GM12891 (cell line): ENCODE measurements around the gene TUBA1A. TPM values are rescaled to one million over a fixed set of nuclear protein-coding genes. Genes with fewer than 3 reads are reported as not detected.

Experiments used
- DNase-seq: peaks from one replicate; pipeline ENCODE4 v3.0.0; 2011; ENCODE audit warnings: low spot score; ENCODE audit not compliant: insufficient read length
- FAIRE-seq: peaks from 2 replicates; lab custom pipeline; 2011; peaks lifted over from hg19 to GRCh38; lab: Jason Lieb, UNC
- PAX5 ChIP-seq: IDR thresholded peaks from 2 replicates; pipeline ENCODE4 v1.6.1; 2011; ENCODE audit warnings: low read length, moderate library complexity, mild to moderate bottlenecking; ENCODE audit not compliant: insufficient read depth, severe bottlenecking
- POLR2A ChIP-seq: IDR thresholded peaks from 2 replicates; pipeline ENCODE4 v1.6.1; 2011; ENCODE audit warnings: low read depth, low read length, control low read depth
- POLR2AphosphoS5 ChIP-seq: IDR thresholded peaks from 2 replicates; pipeline ENCODE4 v1.6.1; 2011; ENCODE audit warnings: low read depth, low read length, control low read depth
- POU2F2 ChIP-seq: IDR thresholded peaks from 2 replicates; pipeline ENCODE4 v1.6.1; 2011; ENCODE audit warnings: low read depth, mild to moderate bottlenecking, control low read depth, low read length, moderate library complexity
- SPI1 ChIP-seq: IDR thresholded peaks from 2 replicates; pipeline ENCODE4 v1.6.1; 2011; ENCODE audit warnings: low read depth, low read length, control low read depth
- TAF1 ChIP-seq: IDR thresholded peaks from 2 replicates; pipeline ENCODE4 v1.6.1; 2011; ENCODE audit warnings: low read depth, low read length, control low read depth
- polyA plus RNA-seq: library from polyadenylated mRNA; unstranded; fragments of >200 nt; gene quantifications from one replicate; pipeline ENCODE4 v1.2.1, GENCODE V29; 2012; ENCODE audit warnings: low read depth, missing spikeins, inconsistent platforms; ENCODE audit not compliant: missing spikeins

TUBA1A gene
- polyA plus RNA-seq, result 82.9 TPM

GRCh38 chr12:49188916-49189367 is at the start of gene TUBA1A:
TSS of gene TUBA1A (minus strand) at chr12:49189080. CDS start at chr12:49188979, 101 bp downstream.
- DNase-seq, result peak; percentile 76
- TF ChIP-seq POLR2AphosphoS5 (peak; percentile 98), POU2F2 (no peak), POLR2A (peak; percentile 97), PAX5 (no peak), TAF1 (peak; percentile 69)
- peak; percentile 81 for FAIRE-seq

- TF ChIP-seq SPI1 (no peak), PAX5 (no peak), TAF1 (no peak), POLR2AphosphoS5 (no peak), POLR2A (no peak), POU2F2 (no peak)
- DNase-seq (no peak), FAIRE-seq (no peak)
Measured at GRCh38 chr12:49236423-49236822, 47.5 kb upstream of the TUBA1A start.

- peak; percentile 54 for FAIRE-seq
- no peak for DNase-seq
- TF ChIP-seq PAX5 (no peak), TAF1 (peak; percentile 14; the same call in 1 of the 2 replicates), SPI1 (peak; percentile 91), POU2F2 (no peak), POLR2A (peak; percentile 35), POLR2AphosphoS5 (peak; percentile 29; the same call in 1 of the 2 replicates)
Measured at GRCh38 chr12:49233842-49234526, 45.1 kb upstream of the TUBA1A start.

GRCh38 chr12:49232940-49233841 is 44.3 kb upstream of the TUBA1A start:
- FAIRE-seq, result no peak
- DNase-seq, result no peak
- TF ChIP-seq SPI1 (no peak), POU2F2 (no peak), POLR2A (no peak), TAF1 (no peak), PAX5 (no peak), POLR2AphosphoS5 (no peak)

GRCh38 chr12:49231878-49232655 is 43.2 kb upstream of the TUBA1A start:
- DNase-seq (no peak), FAIRE-seq (no peak)
- TF ChIP-seq TAF1, result no peak
- TF ChIP-seq POLR2A, result no peak
- no peak for TF ChIP-seq SPI1
- no peak for TF ChIP-seq POU2F2
- TF ChIP-seq POLR2AphosphoS5, result no peak
- TF ChIP-seq PAX5, result no peak

GRCh38 chr12:49230805-49231194 is 41.9 kb upstream of the TUBA1A start:
- no peak for TF ChIP-seq POU2F2
- TF ChIP-seq POLR2AphosphoS5, result no peak
- no peak for TF ChIP-seq POLR2A
- no peak for TF ChIP-seq PAX5
- no peak for TF ChIP-seq TAF1
- TF ChIP-seq SPI1, result no peak
- FAIRE-seq (no peak), DNase-seq (no peak)

GRCh38 chr12:49230176-49230804 is 41.4 kb upstream of the TUBA1A start:
- FAIRE-seq (no peak), DNase-seq (no peak)
- TF ChIP-seq POLR2AphosphoS5 (no peak), POLR2A (no peak), TAF1 (no peak), PAX5 (no peak), SPI1 (no peak), POU2F2 (no peak)

GRCh38 chr12:49228653-49229052 is 39.8 kb upstream of the TUBA1A start:
- TF ChIP-seq POLR2A (no peak), SPI1 (no peak), PAX5 (no peak), TAF1 (no peak), POLR2AphosphoS5 (no peak), POU2F2 (no peak)
- FAIRE-seq (no peak), DNase-seq (no peak)
